Fibroblast of lung (primary cell): ENCODE measurements around the gene RPRD1B. TPM values are rescaled to one million over a fixed set of nuclear protein-coding genes. Genes with fewer than 3 reads are reported as not detected.

Source experiments
- DNase-seq, 2 donors: peaks; one replicate each; pipeline versions ENCODE4 v3.0.0 to v3.0.0-alpha.2; 2010; ENCODE audit warnings: low read depth in 2 of 2
- H2AFZ ChIP-seq: 2 replicates; pipeline ENCODE4 v1.5.1; 2012; ENCODE audit warnings: low read length, control low read depth, inconsistent platforms
- H3K27ac ChIP-seq: 2 replicates; pipeline ENCODE4 v1.5.1; 2011; ENCODE audit warnings: low read length, control low read depth; ENCODE audit not compliant: insufficient read depth
- H3K27me3 ChIP-seq: 2 replicates; pipeline ENCODE4 v1.5.1; 2011; ENCODE audit warnings: mild to moderate bottlenecking, low read length; ENCODE audit not compliant: control insufficient read depth, insufficient read depth
- H3K36me3 ChIP-seq: 2 replicates; pipeline ENCODE4 v1.5.1; 2011; ENCODE audit warnings: low read length; ENCODE audit not compliant: control insufficient read depth, insufficient read depth
- H3K4me1 ChIP-seq: 2 replicates; pipeline ENCODE4 v1.5.1; 2011; ENCODE audit warnings: low read length; ENCODE audit not compliant: control insufficient read depth, insufficient read depth; ENCODE audit errors: extremely low read depth
- H3K4me2 ChIP-seq: 2 replicates; pipeline ENCODE4 v1.5.1; 2011; ENCODE audit warnings: low read length, control low read depth; ENCODE audit not compliant: insufficient read depth; ENCODE audit errors: extremely low read depth
- H3K4me3 ChIP-seq, 4 experiments: fragments of 200-600 bp in 1 of 4; sonication (generic) in 1 of 4; replicated peaks in 1 of 4; 2 replicates each; pipeline ENCODE4 v1.5.1; 2011 to 2016; ENCODE audit warnings: low read length in 4 of 4, low read depth in 3 of 4, mild to moderate bottlenecking in 3 of 4, control low read depth in 2 of 4, inconsistent platforms in 1 of 4, mixed read lengths in 1 of 4; ENCODE audit not compliant: insufficient read depth in 1 of 4; ENCODE audit errors: control extremely low read depth in 1 of 4
- H3K79me2 ChIP-seq: 2 replicates; pipeline ENCODE4 v1.5.1; 2012; ENCODE audit warnings: mild to moderate bottlenecking, low read length, inconsistent platforms; ENCODE audit not compliant: control insufficient read depth, insufficient read depth
- H3K9ac ChIP-seq: 2 replicates; pipeline ENCODE4 v1.5.1; 2011; ENCODE audit warnings: mild to moderate bottlenecking, low read length, control low read depth; ENCODE audit not compliant: insufficient read depth
- H3K9me3 ChIP-seq: 2 replicates; pipeline ENCODE4 v1.5.1; 2012; ENCODE audit warnings: low read depth, low read length; ENCODE audit not compliant: control insufficient read depth, insufficient read depth
- H4K20me1 ChIP-seq: 2 replicates; pipeline ENCODE4 v1.5.1; 2011; ENCODE audit warnings: low read length; ENCODE audit not compliant: control insufficient read depth, insufficient read depth; ENCODE audit errors: extremely low read depth
- EZH2 ChIP-seq: IDR thresholded peaks from 2 replicates; pipeline ENCODE4 v1.5.1; 2012; ENCODE audit warnings: low read length, control low read depth, mild to moderate bottlenecking; ENCODE audit errors: missing control alignments
- polyA plus RNA-seq, 2 donors: library from polyadenylated mRNA; depleted of rRNA in 1 of 2; stranded (reverse) in 1 of 2; unstranded in 1 of 2; fragments of >200 nt; gene quantifications; 2 replicates each; pipeline ENCODE4 v1.2.1, GENCODE V29; 2011 to 2012; ENCODE audit warnings: missing spikeins in 1 of 2
- total RNA-seq: library from RNA; depleted of rRNA; stranded (reverse); fragments of >200 nt; gene quantifications from 2 replicates; pipeline ENCODE4 v1.2.1, GENCODE V29; 2014
- TF ChIP-seq, protein P1 (sequence below), 2 donors: IDR thresholded peaks in 1 of 2; conservative IDR thresholded peaks in 1 of 2; 1 replicate in 1 of 2; 2 replicates in 1 of 2; pipeline ENCODE4 v1.5.1; 2011 to 2012; ENCODE audit warnings: low read length in 2 of 2, control low read depth in 1 of 2, inconsistent platforms in 1 of 2, low read depth in 1 of 2, mild to moderate bottlenecking in 1 of 2

Gene RPRD1B
- total and polyA plus RNA-seq, 2 donors (not counting 1 experiment from before 2014, with no cell fraction given), result 23.8 to 23.9 TPM

GRCh38 chr20:38043512-38044300, 10.2 kb downstream of the RPRD1B start:
- Histone ChIP-seq H4K20me1 (no peaks in the 10 kb centered on the region), H3K27me3 (no peaks in the 10 kb centered on the region), H3K79me2 (peaks cover 29% of the 10 kb centered on the region), H2AFZ (no peak overlapping the region), H3K27ac (no peak overlapping the region), H3K4me2 (no peak overlapping the region), H3K9ac (no peak overlapping the region), H3K4me1 (peaks cover 5% of the 10 kb centered on the region), H3K9me3 (no peaks in the 10 kb centered on the region), H3K4me3 (no peak overlapping the region), H3K36me3 (peaks cover 4% of the 10 kb centered on the region)
- peak; percentile 85 to 91 for DNase-seq
- no peak for TF ChIP-seq EZH2
- TF ChIP-seq, protein P1, sequence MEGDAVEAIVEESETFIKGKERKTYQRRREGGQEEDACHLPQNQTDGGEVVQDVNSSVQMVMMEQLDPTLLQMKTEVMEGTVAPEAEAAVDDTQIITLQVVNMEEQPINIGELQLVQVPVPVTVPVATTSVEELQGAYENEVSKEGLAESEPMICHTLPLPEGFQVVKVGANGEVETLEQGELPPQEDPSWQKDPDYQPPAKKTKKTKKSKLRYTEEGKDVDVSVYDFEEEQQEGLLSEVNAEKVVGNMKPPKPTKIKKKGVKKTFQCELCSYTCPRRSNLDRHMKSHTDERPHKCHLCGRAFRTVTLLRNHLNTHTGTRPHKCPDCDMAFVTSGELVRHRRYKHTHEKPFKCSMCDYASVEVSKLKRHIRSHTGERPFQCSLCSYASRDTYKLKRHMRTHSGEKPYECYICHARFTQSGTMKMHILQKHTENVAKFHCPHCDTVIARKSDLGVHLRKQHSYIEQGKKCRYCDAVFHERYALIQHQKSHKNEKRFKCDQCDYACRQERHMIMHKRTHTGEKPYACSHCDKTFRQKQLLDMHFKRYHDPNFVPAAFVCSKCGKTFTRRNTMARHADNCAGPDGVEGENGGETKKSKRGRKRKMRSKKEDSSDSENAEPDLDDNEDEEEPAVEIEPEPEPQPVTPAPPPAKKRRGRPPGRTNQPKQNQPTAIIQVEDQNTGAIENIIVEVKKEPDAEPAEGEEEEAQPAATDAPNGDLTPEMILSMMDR (conservative IDR thresholded peaks at IDR 0.05 in 1 of 2, IDR thresholded peaks at IDR 0.05 in 1 of 2; ENCODE audit: low read depth in 1 of 2, low read length in 2 of 2), result no peak

DNA sequence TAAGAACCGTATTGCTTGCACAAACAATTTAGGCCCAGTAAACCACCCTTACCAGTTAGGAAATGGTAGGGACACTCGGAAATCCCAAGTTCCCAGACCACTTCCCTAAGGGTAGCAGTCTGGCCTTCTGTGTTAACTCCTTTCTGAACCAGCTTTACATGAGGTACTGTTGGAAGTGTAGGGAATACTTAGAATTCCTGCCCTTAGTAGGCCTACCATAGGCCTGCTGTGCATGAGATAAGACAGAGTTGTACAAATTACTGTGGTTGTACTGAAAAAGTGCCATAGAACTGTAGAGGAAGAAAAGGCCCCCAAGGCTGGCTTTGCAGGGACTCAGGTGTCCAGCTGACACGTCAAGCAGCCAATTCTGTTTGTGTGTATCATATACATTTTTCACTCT, 11.1 kb downstream of the RPRD1B start:
- no peak overlapping the region for H3K9ac ChIP-seq
- no peak overlapping the region for H3K27ac ChIP-seq
- no peaks in the 10 kb centered on the region for H4K20me1 ChIP-seq
- peaks cover 27% of the 10 kb centered on the region for H3K79me2 ChIP-seq
- H3K36me3 ChIP-seq, result peaks cover 4% of the 10 kb centered on the region
- no peak for DNase-seq
- TF ChIP-seq EZH2, result no peak
- TF ChIP-seq, protein P1 (conservative IDR thresholded peaks at IDR 0.05 in 1 of 2, IDR thresholded peaks at IDR 0.05 in 1 of 2; ENCODE audit: low read depth in 1 of 2, low read length in 2 of 2), result no peak
- no peaks in the 10 kb centered on the region for H3K27me3 ChIP-seq
- no peak overlapping the region for H3K4me2 ChIP-seq
- peaks cover 7% of the 10 kb centered on the region for H3K4me1 ChIP-seq
- no peak overlapping the region for H2AFZ ChIP-seq
- no peak overlapping the region for H3K4me3 ChIP-seq
- H3K9me3 ChIP-seq, result no peaks in the 10 kb centered on the region

GRCh38 chr20:38046572-38046971, 13.0 kb downstream of the RPRD1B start:
- no peak for TF ChIP-seq EZH2
- Histone ChIP-seq H4K20me1 (peaks cover 5% of the 10 kb centered on the region), H2AFZ (no peak overlapping the region), H3K36me3 (peaks cover 4% of the 10 kb centered on the region), H3K9ac (no peak overlapping the region), H3K27me3 (no peaks in the 10 kb centered on the region), H3K27ac (no peak overlapping the region), H3K4me1 (peaks cover 16% of the 10 kb centered on the region), H3K9me3 (no peaks in the 10 kb centered on the region), H3K4me3 (no peak overlapping the region), H3K4me2 (peak overlapping the region; percentile 6), H3K79me2 (peaks cover 31% of the 10 kb centered on the region)
- no peak for DNase-seq
